GM19193 (cell line): ENCODE data around the gene PRPF19.

ENCODE experiments used
- POLR2A ChIP-seq: IDR thresholded peaks from 4 replicates; pipeline ENCODE4 v1.6.1; 2011; ENCODE audit not compliant: insufficient read depth, insufficient read length; ENCODE audit errors: extremely low read depth

Gene PRPF19

DNA sequence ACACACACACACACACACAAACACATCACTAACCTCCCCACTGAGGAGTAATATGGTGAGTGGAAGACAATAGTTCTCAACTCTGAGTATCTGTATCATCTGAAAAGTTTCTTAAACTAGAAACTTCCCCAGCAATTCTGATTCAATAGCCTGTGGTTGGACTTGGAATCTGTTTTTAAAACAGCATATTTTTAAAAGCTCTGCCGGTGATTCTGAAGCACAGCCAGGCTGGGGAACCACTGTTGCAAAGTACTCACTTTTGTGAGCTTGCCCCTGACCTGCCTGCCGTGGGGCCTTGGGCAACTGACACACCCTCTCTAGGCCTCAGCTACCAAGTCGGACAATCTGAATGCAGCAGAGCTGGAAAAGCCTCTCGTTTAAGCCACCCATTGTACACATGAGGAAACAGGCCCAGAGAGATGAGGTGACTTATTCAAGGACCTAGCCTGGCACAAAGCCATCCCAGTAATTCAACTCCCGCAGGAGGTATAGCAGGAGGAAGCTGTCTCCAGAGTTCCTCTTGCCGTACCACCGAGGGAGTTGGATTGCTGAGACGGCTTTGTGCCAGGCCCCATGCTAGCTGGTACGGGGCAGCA, 36.7 kb upstream of the PRPF19 start:
- TF ChIP-seq POLR2A, result no peak

- TF ChIP-seq POLR2A, result no peak
Measured at GRCh38 chr11:60942219-60942618, 35.8 kb upstream of the PRPF19 start.

DNA sequence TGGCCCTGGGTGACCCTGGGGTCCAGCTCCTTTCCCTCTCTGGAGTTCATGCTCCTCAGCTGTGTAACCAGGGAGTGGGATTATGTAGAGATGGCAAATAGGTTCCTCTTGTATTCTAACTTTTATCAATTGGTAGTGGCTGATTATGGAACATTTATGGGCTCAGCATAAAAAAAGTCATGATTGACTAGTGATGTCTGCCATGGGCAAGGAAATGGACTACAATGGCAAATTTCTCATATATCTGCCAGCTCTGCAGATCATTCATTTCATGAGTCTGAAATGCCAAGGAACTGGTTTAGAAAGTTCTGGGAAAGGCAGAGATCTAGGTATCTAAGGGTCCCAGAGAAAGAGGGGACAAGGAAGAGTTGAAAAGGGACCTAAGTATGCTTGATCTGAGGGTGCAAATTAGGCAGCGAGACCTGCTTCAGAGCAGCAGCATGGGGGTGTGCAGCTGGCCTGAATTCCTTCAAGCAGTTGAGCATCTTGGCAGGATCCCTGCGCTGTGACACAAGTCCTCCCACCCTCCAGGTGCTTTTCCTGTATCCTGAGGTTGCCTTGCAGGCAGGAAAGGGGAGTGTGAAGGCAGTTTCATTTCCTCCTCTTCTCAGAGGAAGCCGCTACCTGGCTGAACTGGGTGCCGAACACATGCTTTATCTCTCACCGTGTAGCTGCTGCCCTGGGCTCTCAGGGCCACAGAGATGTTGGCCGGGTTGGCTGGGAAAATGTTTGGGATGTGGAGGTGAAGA, 35.2 kb upstream of the PRPF19 start:
- no peak for TF ChIP-seq POLR2A

GRCh38 chr11:60939855-60940254, 33.5 kb upstream of the PRPF19 start:
- TF ChIP-seq POLR2A, result no peak

DNA sequence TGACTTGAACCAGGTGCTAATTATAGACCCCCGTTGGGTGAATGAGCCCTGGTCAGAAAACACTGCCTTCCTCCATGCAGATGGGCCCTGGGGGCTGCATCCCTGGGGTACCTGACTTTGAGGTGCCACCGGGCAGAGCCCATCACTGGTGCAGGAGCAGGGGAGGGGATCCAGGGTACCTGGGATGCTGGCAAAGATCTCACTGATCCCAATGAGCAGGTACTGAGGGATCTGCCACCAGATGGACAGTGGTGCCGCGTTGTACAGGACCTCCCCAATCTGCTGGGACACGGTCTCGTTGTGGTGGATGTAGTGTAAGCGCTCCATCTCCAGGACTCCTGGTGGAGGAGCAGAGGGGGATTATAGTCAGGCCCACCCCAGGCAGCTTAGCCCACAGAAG, 32.9 kb upstream of the PRPF19 start:
- TF ChIP-seq POLR2A, result no peak

GRCh38 chr11:60938500-60938899, 32.1 kb upstream of the PRPF19 start:
- TF ChIP-seq POLR2A, result no peak

DNA sequence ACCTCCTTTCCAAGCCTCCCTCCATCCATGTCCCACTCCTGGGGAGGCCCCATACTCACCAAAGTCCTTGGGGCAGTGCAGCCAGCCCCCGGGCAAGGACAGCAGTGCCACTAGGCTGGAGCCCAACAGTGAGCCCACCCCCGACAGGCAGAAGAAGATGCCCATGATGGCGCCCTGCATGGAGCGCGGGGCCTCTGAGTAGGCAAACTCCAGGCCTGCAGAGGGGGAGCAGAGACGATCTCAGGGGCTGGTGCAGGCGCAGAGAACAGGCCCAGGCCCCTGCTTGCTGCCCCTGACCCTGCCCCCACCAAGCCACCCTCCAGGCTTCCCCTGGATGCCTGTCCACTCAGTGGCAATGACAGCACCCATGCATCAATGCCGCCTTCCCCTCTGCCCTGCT, 31.4 kb upstream of the PRPF19 start:
- TF ChIP-seq POLR2A, result no peak

- TF ChIP-seq POLR2A, result peak; percentile 3
Measured at GRCh38 chr11:60937144-60937527, 30.8 kb upstream of the PRPF19 start.

DNA sequence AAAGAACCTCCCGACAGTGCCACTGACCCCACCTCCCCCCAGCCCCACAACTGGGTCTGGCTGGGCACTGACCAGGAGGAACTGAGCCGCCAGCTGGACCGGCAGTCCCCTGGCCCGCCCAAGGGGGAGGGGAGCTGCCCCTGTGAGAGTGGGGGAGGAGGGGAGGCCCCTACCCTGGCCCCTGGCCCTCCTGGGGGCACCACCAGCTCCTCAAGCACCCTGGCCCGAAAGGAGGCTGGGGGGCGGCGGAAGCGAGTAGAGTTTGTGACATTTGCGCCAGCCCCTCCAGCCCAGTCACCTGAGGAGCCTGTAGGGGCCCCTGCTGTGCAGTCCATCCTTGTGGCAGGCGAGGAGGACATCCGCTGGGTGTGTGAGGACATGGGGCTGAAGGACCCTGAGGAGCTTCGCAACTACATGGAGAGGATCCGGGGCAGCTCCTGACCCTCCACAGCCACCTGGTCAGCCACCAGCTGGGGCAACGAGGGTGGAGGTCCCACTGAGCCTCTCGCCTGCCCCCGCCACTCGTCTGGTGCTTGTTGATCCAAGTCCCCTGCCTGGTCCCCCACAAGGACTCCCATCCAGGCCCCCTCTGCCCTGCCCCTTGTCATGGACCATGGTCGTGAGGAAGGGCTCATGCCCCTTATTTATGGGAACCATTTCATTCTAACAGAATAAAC, 30.2 kb upstream of the PRPF19 start:
- TF ChIP-seq POLR2A, result peak; percentile 6

DNA sequence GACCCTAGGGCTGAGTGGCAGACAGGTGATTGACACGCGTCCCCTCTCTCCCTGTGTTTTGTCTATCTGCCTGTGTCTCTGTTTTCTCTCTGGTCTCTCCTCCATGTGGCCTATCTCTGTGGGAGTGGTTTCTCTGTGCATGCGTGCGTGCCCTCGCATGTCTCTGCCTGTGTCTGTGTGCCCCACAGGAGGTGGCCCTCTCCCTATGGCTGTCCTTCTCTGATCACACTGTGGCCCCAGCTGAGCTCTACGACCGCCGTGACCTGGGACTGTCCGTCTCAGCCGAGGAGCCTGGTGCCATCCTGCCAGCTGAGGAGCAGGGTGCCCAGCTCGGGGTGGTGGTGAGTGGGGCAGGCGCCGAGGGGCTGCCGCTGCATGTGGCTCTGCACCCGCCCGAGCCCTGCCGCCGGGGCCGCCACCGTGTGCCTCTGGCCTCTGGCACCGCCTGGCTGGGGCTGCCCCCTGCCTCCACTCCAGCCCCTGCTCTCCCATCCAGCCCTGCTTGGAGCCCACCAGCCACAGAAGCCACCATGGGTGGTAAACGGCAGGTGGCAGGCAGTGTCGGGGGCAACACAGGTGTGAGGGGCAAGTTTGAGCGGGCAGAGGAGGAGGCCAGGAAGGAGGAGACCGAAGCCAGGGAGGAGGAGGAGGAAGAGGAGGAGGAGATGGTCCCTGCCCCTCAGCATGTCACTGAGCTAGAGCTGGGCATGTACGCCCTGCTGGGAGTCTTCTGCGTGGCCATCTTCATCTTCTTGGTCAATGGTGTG, 29.5 kb upstream of the PRPF19 start:
- TF ChIP-seq POLR2A, result no peak

GRCh38 chr11:60934790-60935605, 28.6 kb upstream of the PRPF19 start:
- TF ChIP-seq POLR2A, result no peak

DNA sequence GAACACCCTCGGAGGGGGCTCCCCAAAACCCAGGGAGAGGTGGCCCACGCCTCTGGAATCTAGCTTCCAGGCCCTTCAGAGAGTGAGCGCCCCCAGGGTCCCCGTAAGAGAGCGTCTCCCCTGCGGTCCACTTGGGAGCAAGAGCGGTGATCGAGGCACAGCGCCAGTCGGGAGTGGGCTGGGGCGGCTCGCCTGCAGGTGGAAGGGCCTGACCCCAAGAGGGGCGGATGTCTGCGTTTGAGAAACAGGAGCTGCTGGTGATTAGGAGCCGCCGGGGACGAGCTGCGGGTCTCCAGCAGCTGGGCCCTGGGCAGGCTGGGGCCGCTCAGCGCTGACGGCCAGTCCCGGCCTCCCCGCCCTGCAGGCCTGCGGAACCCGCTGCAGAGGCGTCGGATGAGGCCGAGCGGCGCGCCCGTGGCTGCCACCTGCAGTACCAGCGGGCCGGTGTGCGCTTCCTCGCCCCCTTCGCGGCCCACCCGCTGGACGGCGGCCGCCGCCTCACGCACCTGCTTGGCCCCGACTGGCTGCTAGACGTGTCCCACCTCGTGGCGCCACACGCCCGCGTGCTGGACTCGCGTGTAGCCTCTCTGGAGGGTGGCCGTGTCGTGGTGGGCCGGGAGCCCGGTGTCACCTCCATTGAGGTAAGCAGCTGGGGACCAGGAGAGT, 27.9 kb upstream of the PRPF19 start:
- no peak for TF ChIP-seq POLR2A

- TF ChIP-seq POLR2A, result no peak
Measured at GRCh38 chr11:60933416-60934123, 27.2 kb upstream of the PRPF19 start.
